ENCODE measurements around the gene CMC2. TPM values are rescaled to one million over a fixed set of nuclear protein-coding genes. Genes with fewer than 3 reads are reported as not detected.

CMC2 gene
- total and polyA plus RNA-seq, 7 donors, result 58.8 to 334 (median 121) TPM

GRCh38 chr16:80931801-80932707 lies 74.6 kb downstream of the CMC2 start:
- WGBS, 3 donors, result 1 to 3% (median 1%) methylated on average over 52 to 67 of the region's 67 CpGs
- Histone ChIP-seq H3K27me3 (ENCODE audit: insufficient read depth in 3 of 3, low read length in 2 of 3) (no peaks in the 10 kb centered on the region), H3K4me1 (peaks cover 8% of the 10 kb centered on the region), H3K9me3 (no peaks in the 10 kb centered on the region), H3K27ac (peak overlapping the region; percentile 78), H3K4me3 (peak overlapping the region; percentile 72), H3K36me3 (ENCODE audit: insufficient read depth in 1 of 2, low read depth in 1 of 2) (no peaks in the 10 kb centered on the region)
- intact Hi-C loops (cut with DNase I), result loop anchor here in 1 of 2 donors (5.0 kb wide), 1 partner anchor 70 kb away; no protein-coding TSS in a partner anchor
- TF ChIP-seq CTCF (IDR thresholded peaks at IDR 0.05), result no peak
- DNase-seq (peak; percentile 81 to 90), ATAC-seq (peak; percentile 79 to 91 (median 84))

- Histone ChIP-seq H3K27me3 (ENCODE audit: insufficient read depth in 3 of 3, low read length in 2 of 3) (no peaks in the 10 kb centered on the region), H3K9me3 (no peaks in the 10 kb centered on the region), H3K36me3 (ENCODE audit: insufficient read depth in 1 of 2, low read depth in 1 of 2) (no peaks in the 10 kb centered on the region), H3K4me1 (no peaks in the 10 kb centered on the region), H3K4me3 (no peak overlapping the region), H3K27ac (no peak overlapping the region)
- WGBS, 3 donors, result 6 to 14% (median 12%) methylated on average over 8 of the region's 8 CpGs
- intact Hi-C loops (cut with DNase I), result loop anchor here in 1 of 2 donors (10.0 kb wide), 1 partner anchor 60 kb away; no protein-coding TSS in a partner anchor
- TF ChIP-seq CTCF (IDR thresholded peaks at IDR 0.05), result peak; percentile 32
- ATAC-seq (peak in 3 of 4 donors; percentile 42 to 58 (median 55)), DNase-seq (peak; percentile 32 to 70)
Measured at GRCh38 chr16:80924372-80924978, 82.2 kb downstream of the CMC2 start.

GRCh38 chr16:80923356-80923755 lies 83.3 kb downstream of the CMC2 start:
- no peaks in the 10 kb centered on the region for H3K9me3 ChIP-seq

More at GRCh38 chr16:80923356-80923755, 83.3 kb downstream of the CMC2 start:
- no peaks in the 10 kb centered on the region for H3K4me1 ChIP-seq
- H3K27ac ChIP-seq, result no peak overlapping the region
- no peak for TF ChIP-seq CTCF (IDR thresholded peaks at IDR 0.05)
- H3K4me3 ChIP-seq, result no peak overlapping the region
- no peak for DNase-seq
- no peak for ATAC-seq
- WGBS, 3 donors, result 93 to 98% (median 98%) methylated on average over 4 of the region's 4 CpGs
- no peaks in the 10 kb centered on the region for H3K27me3 ChIP-seq (ENCODE audit: insufficient read depth in 3 of 3, low read length in 2 of 3)
- intact Hi-C loops (cut with DNase I), result loop anchor here in 1 of 2 donors (10.0 kb wide), 1 partner anchor 59 kb away; no protein-coding TSS in a partner anchor
- no peaks in the 10 kb centered on the region for H3K36me3 ChIP-seq (ENCODE audit: insufficient read depth in 1 of 2, low read depth in 1 of 2)

Other genes with a start within 250 kb of the CMC2 start
- gene CDYL2, start 202.3 kb downstream of the CMC2 start, total RNA-seq, result 1 to 10 TPM; 1.0 to 2.2 (median 1.4) TPM
- under 1 TPM; 0.23 to 0.40 (median 0.30) TPM for gene CDYL2, start 202.3 kb downstream of the CMC2 start, polyA plus RNA-seq
- 1 to 10 TPM; 2.9 to 8.4 (median 7.9) TPM for gene CENPN, start 329 bp upstream of the CMC2 start, total RNA-seq
- gene CENPN, start 329 bp upstream of the CMC2 start, polyA plus RNA-seq, result 10 to 100 TPM in 1 of 3 donors, 1 to 10 TPM in 2; 3.8 to 20.6 (median 4.5) TPM
- gene ATMIN, start 29.0 kb upstream of the CMC2 start, total RNA-seq, result 10 to 100 TPM; 26.5 to 33.5 (median 28.4) TPM
- 10 to 100 TPM; 20.0 to 43.2 (median 28.8) TPM for gene ATMIN, start 29.0 kb upstream of the CMC2 start, polyA plus RNA-seq
- under 1 TPM; 0.27 to 0.63 (median 0.46) TPM for gene C16orf46, start 70.4 kb upstream of the CMC2 start, total RNA-seq
- 1 to 10 TPM in 1 of 3 donors, under 1 TPM in 2; 0.06 to 1.3 (median 0.85) TPM for gene C16orf46, start 70.4 kb upstream of the CMC2 start, polyA plus RNA-seq
- 10 to 100 TPM; 29.1 to 51.5 (median 39.1) TPM for gene GCSH, start 89.5 kb upstream of the CMC2 start, total RNA-seq
- 10 to 100 TPM; 37.8 to 51.4 (median 48.9) TPM for gene GCSH, start 89.5 kb upstream of the CMC2 start, polyA plus RNA-seq
- gene BCO1, start 231.8 kb upstream of the CMC2 start, total RNA-seq, result not detected
- gene BCO1, start 231.8 kb upstream of the CMC2 start, polyA plus RNA-seq, result under 1 TPM in 2 of 3 donors, not detected in 1; 0.10 TPM